Stimulated activated CD4-positive, alpha-beta T cell treated with anti-CD3 and anti-CD28 coated beads, TNF-alpha, amount 100 ng/mL, for 1 hour (primary cell): ENCODE data around the gene ARSG.
"Not testable (repeated sequence)": the region's sequence is repeated elsewhere in the genome, so short reads cannot be mapped to it uniquely, and the experiment has no call there.

Experiments
- DNase-seq, 3 donors: peaks; one replicate each; pipeline ENCODE4 v3.0.0-alpha.2; 2020; ENCODE audit warnings: low read depth in 3 of 3, low spot score in 1 of 3

ARSG gene

GRCh38 chr17:68391561-68392268, 100.4 kb downstream of the ARSG start:
- DNase-seq = no peak

- no peak for DNase-seq
These were observed 103.5 kb downstream of the ARSG start for GRCh38 chr17:68394608-68395331.

- no peak for DNase-seq
These were observed 105.2 kb downstream of the ARSG start for GRCh38 chr17:68396226-68397107.

GRCh38 chr17:68397108-68397536, 105.8 kb downstream of the ARSG start:
- no peak for DNase-seq

- DNase-seq = no peak
These were observed 107.7 kb downstream of the ARSG start for GRCh38 chr17:68398691-68399637.

GRCh38 chr17:68399638-68400403, 108.5 kb downstream of the ARSG start:
- DNase-seq = no peak

- no peak for DNase-seq
These were observed 109.1 kb downstream of the ARSG start for GRCh38 chr17:68400404-68400735.

GRCh38 chr17:68401288-68401687, 110.0 kb downstream of the ARSG start:
- DNase-seq = no peak

- no peak for DNase-seq
These were observed 111.8 kb downstream of the ARSG start for GRCh38 chr17:68403122-68403521.

GRCh38 chr17:68403837-68404236, 112.5 kb downstream of the ARSG start:
- not testable (repeated sequence) for DNase-seq

GRCh38 chr17:68407656-68408055, 116.4 kb downstream of the ARSG start:
- not testable (repeated sequence) for DNase-seq

GRCh38 chr17:68413597-68414560, 122.6 kb downstream of the ARSG start:
- peak in 1 of 3 donors; percentile 22 for DNase-seq

GRCh38 chr17:68414901-68415300, 123.6 kb downstream of the ARSG start:
- DNase-seq = not testable (repeated sequence)

GRCh38 chr17:68417317-68417716, 126.0 kb downstream of the ARSG start:
- no peak for DNase-seq

GRCh38 chr17:68418876-68419275, 127.6 kb downstream of the ARSG start:
- no peak for DNase-seq

- DNase-seq = no peak
These were observed 128.8 kb downstream of the ARSG start for GRCh38 chr17:68420065-68420464.

GRCh38 chr17:68421486-68421885, 130.2 kb downstream of the ARSG start:
- no peak for DNase-seq

GRCh38 chr17:68422821-68423220, 131.5 kb downstream of the ARSG start:
- no peak for DNase-seq

GRCh38 chr17:68423251-68423650, 132.0 kb downstream of the ARSG start:
- no peak for DNase-seq
